ENCODE results near the gene HMCN2.

GRCh38 chr9:130286072-130286770 lies 20.7 kb downstream of the HMCN2 start:
- TF ChIP-seq, protein P1, sequence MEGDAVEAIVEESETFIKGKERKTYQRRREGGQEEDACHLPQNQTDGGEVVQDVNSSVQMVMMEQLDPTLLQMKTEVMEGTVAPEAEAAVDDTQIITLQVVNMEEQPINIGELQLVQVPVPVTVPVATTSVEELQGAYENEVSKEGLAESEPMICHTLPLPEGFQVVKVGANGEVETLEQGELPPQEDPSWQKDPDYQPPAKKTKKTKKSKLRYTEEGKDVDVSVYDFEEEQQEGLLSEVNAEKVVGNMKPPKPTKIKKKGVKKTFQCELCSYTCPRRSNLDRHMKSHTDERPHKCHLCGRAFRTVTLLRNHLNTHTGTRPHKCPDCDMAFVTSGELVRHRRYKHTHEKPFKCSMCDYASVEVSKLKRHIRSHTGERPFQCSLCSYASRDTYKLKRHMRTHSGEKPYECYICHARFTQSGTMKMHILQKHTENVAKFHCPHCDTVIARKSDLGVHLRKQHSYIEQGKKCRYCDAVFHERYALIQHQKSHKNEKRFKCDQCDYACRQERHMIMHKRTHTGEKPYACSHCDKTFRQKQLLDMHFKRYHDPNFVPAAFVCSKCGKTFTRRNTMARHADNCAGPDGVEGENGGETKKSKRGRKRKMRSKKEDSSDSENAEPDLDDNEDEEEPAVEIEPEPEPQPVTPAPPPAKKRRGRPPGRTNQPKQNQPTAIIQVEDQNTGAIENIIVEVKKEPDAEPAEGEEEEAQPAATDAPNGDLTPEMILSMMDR (IDR thresholded peaks at IDR 0.05), result no peak
- TF ChIP-seq POLR2AphosphoS5 (IDR thresholded peaks at IDR 0.05), result no peak
- TF ChIP-seq EP300 (IDR thresholded peaks at IDR 0.05), result no peak
